HG03354 (cell line): ENCODE data around the gene SNX1.
A peak's percentile ranks its signal among the peaks of the same experiment; 100 is the strongest.

ENCODE experiments used
- ATAC-seq: cut with Tn5 transposase; IDR thresholded peaks from one replicate; pipeline ENCODE4 v1.9.1; 2021; ENCODE audit warnings: mild to moderate bottlenecking; ENCODE audit not compliant: unreplicated experiment, poor library complexity, severe bottlenecking

SNX1 gene

GRCh38 chr15:64141798-64142512 lies 46.2 kb downstream of the SNX1 start:
- ATAC-seq: no peak

- no peak for ATAC-seq
Observed at GRCh38 chr15:64143276-64143675, 47.5 kb downstream of the SNX1 start.

- ATAC-seq: no peak
Observed at GRCh38 chr15:64144192-64144564, 48.4 kb downstream of the SNX1 start.

DNA sequence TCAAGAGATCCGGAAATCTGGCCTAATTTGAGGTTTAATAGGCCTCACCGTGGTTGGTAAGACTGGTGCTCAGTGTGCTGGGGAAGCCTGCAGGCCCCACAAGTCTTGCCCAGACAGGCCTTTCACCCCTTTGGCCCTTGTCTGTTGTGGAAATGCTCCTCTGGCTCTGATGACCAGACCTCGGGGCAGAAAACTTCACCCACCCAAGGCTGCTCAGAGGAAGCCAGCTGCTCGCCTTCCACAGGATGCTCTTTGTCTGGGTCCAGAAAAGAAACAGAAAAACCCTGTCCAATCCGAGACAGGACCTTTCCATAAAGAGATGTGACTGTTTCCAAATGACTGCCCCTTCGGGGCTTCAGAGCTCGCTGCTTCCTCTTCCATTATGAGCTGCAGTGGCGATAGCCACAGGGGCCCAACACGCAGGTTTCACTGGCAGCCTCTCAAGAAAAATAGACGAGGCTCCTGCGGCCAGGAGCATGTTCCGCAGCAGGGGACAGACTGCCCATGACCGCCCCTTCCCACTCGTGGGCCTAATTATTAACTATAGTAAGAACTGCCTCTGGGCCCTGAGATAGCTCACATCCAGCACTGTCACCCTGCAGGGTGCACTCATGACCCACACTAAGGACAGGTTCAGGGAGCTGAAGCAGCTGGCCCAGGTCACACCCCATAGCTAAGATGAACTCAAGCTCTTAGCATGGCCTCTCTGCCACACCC lies 48.9 kb downstream of the SNX1 start:
- ATAC-seq: peak; percentile 76

- ATAC-seq: no peak
Observed at GRCh38 chr15:64146041-64146440, 50.3 kb downstream of the SNX1 start.

DNA sequence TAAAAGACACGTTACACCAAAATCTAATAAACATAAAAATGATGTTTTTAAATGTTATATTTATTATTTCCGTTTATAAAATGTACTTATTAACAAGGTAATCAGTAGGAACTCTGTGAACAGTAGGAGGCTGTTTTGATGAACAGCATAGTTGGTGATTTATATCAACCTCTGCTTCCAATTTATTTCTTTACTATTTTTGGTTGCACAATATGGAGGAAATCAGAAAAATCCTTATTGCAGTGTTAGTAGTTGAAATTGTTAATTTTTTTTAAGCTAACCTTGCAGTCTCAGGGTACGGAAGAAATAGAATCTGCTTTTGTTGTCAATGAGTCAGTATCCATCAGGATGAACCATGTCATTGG lies 50.7 kb downstream of the SNX1 start:
- no peak for ATAC-seq

DNA sequence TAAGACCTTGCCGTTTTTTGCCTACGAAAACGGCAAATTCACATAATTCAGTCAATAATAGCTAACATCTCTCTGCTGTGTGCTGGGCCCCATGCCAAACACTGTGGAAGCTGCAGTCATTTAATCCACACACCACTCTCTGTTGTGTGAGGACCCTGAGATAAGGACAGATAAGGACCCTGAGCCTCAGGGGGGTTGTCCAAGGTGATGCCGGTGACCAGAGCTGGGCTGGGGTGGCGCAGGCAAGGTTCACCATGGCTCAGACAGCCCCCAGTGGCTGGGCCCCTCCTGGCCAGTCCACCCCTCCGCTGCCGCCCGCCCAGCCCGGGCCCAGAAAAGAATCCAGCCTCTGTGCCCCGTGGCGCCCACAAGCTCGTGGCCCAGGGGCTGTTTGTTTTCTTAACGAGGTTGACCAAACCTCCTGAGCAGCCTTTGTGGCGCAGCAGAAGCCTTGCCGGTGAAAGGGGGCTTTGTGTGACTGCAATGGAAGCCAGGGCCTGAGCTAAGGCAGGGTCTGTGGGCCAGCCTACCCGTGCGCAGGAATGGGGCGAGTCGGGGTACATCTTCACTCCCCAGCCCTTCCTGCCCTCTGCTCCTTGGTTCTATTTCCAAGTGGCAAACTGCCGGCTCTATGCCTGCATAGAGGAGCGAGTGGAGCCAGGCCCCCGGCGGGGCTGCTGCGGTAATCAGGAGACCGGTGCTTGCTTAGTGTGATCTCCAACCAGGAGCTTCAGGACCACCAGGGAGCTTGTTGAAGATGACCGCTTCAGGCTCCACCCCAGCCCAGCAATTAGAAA lies 51.3 kb downstream of the SNX1 start:
- ATAC-seq: no peak

GRCh38 chr15:64148168-64148567 lies 52.4 kb downstream of the SNX1 start:
- ATAC-seq: no peak

- ATAC-seq: no peak
Observed at GRCh38 chr15:64148581-64148980, 52.8 kb downstream of the SNX1 start.

- ATAC-seq: no peak
Observed at GRCh38 chr15:64149424-64149823, 53.6 kb downstream of the SNX1 start.

- ATAC-seq: no peak
Observed at GRCh38 chr15:64149893-64150578, 54.3 kb downstream of the SNX1 start.

DNA sequence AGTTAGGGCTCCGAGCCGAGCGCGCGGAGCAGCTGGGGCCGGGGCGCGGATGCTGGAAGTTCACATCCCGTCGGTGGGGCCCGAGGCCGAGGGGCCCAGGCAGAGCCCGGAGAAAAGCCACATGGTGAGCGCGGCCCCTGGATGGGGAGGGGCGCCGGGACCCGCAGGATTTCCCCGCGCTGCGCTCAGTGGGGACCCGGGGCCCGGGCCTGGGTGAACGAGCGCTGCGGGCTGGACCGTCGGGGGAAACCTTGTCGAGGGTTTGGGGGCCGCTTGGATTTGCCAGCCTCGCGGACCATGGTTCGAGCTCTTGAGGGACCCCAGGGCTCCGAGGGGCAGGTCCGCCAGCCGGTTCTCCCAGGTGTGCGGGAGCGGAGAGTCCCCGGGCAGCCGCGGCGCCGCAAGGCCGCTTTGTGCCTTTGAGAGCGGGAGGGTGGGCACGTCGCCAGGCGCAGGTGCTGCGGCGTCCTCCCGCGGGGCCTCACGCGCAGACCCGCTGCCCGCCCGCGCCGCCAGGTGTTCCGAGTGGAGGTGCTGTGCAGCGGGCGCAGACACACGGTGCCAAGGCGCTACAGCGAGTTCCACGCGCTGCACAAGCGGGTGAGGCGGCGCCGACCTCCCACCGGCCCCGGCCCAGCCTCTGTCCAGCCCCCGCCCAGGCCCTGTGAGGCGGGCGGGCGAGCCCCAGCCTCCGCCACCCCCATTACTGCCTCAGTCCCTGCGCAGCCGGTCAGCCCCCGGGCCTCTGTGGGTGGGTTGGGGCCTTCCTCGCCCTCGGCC lies 56.1 kb downstream of the SNX1 start, which contains the start of gene SNX22:
Gene SNX22 (plus strand): TSS at position 5 of the 780 bp plus-strand sequence. CDS start 45 bp downstream, at position 50.
- peak; percentile 8 for ATAC-seq

DNA sequence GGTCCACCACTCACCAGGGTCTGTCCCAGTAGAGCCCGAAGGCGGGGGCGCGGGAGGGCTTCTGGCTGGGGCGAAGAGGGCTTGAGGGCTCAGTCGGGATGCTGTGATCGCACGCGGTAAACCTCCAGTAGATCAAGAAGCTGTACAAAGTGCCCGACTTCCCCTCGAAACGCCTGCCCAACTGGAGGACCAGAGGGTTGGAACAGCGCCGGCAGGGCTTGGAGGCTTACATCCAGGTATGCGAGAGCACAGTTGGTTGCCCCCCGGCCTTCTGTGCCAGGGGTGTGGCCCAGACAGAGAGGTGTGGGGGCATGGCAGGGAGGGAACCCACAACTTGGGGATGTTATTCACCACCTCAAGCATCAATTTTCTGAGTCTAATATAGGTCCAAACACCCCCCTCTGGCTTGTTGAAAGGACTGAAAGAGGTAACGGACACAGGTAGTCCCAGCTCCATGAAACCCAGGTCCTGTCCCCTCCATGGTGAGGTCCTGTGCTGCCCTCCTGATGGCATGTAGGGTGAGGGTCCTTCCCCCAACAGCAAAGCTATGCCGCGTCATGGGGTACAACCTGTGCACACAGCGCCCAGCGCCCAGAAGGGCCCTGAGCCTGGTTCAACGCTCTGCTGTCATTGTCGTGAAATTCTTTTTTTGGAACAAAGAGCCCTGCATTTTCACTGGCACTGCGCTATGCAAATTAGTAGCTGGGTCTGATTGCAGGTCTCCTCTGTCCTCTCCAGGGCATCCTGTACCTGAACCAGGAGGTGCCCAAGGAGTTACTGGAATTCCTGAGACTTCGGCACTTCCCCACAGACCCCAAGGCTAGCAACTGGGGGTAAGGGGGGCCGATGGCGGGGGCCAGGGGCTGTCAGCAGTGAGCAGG lies 57.0 kb downstream of the SNX1 start:
- ATAC-seq: peak; percentile 20

DNA sequence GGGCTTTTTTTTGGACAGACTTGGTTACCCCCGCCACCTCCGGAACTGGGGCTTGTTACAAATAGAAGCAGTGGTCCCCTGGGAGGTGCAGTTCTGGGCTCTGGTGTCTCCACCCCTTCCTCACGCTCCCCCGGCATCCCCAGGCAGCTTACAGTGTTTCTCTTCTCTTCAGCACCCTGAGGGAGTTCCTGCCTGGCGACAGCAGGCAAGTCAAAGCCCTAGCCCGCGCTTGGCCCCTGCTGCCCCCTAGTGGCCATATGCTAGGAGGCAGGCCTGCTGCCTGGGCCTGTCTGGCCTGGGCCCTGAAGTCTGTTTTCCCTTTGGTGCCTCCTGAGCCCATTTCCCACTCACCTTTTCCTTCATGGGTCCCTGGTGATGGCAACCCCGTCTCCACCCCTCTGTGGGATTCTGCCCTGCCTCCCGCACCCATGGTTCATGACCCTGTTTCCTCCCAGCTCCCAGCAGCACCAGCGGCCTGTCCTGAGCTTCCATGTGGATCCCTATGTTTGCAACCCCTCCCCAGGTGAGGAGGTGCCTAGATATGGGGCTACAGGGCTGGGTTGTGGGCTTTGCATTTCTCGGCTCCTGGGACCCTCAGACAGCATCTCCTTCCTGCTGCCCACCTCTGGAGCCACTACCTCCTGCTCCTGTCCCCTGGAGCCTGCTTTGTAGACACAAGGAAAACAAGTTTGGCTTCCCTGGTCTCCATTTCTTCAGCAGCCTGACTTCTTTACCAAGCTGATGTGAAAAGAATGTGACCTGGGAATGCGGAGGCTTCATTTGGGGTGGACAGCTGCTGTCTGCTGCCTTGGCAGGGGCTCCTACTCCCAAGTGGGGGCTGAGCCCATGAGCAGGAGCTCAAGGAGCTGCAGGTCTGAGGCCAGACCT lies 57.9 kb downstream of the SNX1 start:
- ATAC-seq: peak; percentile 60

DNA sequence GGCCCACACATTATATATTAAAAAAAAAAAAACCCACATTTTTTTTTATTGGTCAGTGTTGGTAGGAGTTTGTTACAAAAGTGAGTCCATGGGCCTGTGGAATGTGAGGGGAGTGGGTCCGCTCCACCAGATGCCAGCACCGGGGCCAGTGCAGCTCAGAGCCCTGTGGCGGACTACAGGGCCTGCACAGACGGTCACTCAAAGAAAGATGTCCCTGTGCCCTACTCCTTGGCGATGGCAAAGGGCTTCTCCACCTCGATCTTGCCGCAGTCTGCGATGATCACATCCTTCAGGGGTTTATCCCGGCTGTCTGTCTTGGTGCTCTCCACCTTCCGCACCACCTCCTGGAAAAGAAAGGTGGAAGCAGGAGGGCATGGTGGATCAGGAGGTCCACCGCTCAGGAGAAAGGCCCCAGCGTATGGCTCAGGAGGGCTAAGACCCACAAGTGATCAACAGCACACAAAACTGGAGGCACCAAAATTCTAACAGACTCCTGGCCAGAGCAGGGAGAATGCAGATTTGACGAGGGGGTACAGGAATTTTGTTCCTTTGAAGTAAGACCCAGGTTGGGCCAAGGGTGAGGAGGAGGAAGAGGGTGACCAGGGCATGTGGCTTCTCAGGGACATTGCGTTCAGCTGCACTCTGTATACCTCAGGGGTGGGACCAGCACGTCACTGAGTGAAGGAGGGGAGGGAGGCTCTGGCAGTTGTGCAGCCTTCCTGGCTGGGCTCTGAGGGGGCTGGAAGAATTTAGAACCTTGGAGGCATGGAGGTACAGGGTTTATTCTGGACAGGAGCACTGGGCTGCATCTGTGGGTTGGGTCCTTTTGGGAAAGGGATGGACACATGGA lies 60.2 kb downstream of the SNX1 start:
- ATAC-seq: no peak

- ATAC-seq: no peak
Observed at GRCh38 chr15:64156652-64157331, 61.0 kb downstream of the SNX1 start.
